ENCODE measurements around the gene CHRNB2.

Gene CHRNB2

GRCh38 chr1:154553056-154554030 lies 14.2 kb upstream of the CHRNB2 start:
- DNase-seq (ENCODE audit: low read depth, low spot score): no peak

DNA sequence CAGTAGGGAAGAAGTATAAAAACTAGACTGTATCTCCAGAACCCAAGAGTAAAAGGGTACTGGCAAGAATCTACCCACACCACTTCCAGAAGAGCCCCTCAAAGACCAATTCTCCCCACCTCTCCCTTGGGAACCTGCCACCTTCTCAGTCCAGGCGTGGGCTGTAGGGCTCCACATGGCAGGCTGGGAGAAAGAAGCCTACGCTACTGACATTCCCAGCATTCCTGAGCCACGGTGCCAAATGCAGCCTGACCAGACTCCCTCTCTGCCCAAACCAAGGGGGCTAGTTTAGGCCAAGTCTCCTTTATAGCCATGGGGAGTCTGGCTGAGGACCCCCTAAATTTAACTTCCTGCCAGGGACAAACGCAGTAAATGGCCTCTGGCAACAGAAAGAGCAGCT lies 11.2 kb upstream of the CHRNB2 start:
- no peak for DNase-seq (ENCODE audit: low read depth, low spot score)

GRCh38 chr1:154557248-154557938 lies 10.2 kb upstream of the CHRNB2 start:
- no peak for DNase-seq (ENCODE audit: low read depth, low spot score)

DNA sequence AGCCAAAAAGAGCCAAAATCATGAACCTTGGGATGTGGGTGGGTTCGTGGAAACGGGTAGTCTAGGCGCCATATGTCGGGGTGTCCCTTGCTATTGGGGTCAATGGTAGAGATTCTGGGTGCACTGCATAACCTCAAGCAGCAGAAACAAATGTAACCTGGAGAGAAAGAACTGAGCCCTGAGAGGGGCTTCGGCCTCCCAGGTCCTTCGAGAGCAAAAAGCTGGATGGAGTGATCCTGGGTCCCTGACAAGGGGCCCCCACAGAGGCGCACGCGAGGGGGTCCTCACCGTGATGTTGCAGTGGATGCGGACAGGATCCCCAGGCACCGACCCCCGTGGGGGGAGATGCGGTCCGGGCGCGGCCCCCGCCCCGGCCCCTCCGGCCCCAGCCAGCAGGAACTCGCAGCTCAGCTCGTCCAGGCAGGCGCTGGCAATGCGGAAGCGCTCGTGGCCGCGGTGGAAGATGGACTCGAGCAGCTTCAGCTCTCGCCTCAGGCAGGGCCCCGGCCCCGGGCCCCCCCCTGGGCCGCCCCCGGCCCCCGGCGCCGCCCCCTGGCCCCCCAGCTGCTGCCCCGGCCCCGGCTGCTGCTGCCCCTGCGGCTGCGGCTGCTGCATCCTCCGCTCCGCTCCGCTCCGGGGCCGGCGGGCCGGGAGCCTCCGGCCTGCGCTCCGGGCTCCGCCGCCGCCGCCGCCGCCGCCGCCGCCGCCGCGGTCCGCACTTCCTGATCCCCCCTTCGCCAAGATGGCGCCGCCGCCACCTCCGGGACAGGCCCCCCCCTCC lies 9.4 kb upstream of the CHRNB2 start, which contains the start of gene UBE2Q1:
Gene UBE2Q1, minus strand, starts transcription at position 724 of the 781 bp plus-strand sequence. Its CDS starts 109 bp downstream, at position 615.
- DNase-seq (ENCODE audit: low read depth, low spot score): no peak

DNA sequence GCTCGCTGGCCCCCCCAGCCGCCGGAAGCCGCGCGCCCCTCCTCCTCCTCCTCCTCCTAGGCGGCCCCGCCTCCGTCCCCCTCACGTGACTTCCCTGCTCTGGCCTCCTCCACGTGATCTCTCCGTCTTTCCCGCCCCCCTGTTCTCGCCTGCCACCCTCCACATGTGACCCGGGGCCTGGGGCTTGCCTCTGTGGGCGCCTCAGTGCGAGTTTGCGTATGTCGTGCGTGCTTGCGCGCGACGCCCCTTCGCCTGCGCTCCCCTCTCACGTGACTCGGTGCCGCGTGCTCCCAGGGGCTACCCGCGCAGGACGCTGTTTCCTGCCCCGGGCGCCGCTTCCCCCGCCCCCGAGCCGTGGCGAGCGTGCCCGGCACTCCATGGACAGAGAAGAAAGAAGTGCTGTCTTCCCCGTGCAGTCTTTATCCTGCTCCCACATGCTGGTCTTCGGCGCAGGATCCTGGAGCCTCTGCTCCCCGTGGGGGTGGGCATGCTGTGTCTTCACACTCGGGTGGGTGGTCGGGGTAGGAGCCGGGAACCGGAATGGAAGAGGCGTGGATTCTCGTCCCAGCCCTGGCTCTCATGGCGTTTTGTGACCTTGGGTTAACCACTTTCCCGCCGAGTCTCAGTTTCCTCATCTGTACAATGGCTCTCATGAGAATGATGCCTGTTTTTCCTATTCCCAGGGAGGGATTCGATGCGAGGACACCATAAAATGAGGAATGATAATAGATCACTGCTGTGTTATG lies 8.7 kb upstream of the CHRNB2 start:
- DNase-seq (ENCODE audit: low read depth, low spot score): peak; percentile 84

GRCh38 chr1:154559466-154560044 lies 8.0 kb upstream of the CHRNB2 start:
- DNase-seq (ENCODE audit: low read depth, low spot score): peak; percentile 86

DNA sequence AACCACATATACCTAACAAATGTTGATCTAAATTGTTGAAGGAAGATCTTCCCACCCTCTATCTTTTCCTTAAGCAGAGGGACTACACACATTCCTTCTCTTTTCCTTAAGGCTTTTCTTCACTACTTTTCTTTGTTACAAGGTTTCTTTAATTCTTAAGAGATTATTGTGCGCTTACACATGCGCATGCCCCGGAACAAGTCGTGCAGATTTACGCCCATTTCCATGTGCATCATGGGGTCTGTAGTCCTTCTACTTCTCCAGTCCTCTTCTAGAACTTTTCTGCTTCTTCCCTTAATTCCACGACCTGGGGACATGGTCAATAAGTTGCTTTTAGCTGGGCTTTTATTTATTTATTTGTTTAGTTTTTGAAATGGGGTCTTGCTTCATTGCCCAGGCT lies 1.7 kb upstream of the CHRNB2 start:
- no peak for DNase-seq (ENCODE audit: low read depth, low spot score)

DNA sequence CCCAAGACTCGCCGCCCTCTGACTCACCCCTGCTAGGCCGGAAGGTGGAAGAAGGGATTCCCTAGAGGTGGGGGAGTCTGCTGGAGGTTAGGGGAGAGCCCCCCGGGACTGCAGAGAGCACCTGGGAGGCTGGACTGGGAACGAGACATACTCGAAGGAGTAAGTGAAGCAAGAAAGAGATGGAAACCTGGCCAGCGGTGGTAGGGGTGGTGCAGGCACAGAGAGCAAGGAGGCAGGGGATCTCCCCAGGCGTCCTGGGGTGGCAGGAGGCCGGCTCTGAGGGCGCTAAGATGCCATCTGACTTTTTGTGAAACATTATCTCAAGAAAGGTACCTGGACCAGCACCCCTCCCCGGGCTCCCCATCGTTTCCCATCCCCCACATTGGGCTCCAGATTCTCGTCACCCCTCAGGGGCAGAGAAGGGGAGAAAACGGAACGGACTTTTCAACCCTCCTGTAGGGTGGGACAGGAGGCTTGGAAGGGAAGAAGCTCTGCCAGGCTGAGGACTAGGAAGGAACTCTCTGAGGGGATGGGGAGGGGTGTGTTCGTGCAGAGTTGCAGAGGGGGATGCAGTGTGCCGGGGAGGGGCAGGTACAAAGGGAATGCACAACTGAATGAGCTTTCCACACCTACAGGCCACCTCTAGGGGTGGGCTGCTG lies 708 bp downstream of the CHRNB2 start:
- DNase-seq (ENCODE audit: low read depth, low spot score): no peak

DNA sequence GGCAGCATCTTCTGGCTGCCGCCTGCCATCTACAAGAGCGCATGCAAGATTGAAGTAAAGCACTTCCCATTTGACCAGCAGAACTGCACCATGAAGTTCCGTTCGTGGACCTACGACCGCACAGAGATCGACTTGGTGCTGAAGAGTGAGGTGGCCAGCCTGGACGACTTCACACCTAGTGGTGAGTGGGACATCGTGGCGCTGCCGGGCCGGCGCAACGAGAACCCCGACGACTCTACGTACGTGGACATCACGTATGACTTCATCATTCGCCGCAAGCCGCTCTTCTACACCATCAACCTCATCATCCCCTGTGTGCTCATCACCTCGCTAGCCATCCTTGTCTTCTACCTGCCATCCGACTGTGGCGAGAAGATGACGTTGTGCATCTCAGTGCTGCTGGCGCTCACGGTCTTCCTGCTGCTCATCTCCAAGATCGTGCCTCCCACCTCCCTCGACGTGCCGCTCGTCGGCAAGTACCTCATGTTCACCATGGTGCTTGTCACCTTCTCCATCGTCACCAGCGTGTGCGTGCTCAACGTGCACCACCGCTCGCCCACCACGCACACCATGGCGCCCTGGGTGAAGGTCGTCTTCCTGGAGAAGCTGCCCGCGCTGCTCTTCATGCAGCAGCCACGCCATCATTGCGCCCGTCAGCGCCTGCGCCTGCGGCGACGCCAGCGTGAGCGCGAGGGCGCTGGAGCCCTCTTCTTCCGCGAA lies 3.8 kb downstream of the CHRNB2 start:
- no peak for DNase-seq (ENCODE audit: low read depth, low spot score)

DNA sequence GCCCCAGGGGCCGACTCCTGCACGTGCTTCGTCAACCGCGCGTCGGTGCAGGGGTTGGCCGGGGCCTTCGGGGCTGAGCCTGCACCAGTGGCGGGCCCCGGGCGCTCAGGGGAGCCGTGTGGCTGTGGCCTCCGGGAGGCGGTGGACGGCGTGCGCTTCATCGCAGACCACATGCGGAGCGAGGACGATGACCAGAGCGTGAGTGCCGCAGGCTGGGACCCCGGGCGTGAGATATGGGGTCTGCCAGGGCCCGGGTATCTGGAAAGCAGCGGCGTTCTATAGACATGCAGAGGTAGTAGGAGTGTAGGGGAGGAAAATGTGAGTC lies 4.3 kb downstream of the CHRNB2 start:
- no peak for DNase-seq (ENCODE audit: low read depth, low spot score)

DNA sequence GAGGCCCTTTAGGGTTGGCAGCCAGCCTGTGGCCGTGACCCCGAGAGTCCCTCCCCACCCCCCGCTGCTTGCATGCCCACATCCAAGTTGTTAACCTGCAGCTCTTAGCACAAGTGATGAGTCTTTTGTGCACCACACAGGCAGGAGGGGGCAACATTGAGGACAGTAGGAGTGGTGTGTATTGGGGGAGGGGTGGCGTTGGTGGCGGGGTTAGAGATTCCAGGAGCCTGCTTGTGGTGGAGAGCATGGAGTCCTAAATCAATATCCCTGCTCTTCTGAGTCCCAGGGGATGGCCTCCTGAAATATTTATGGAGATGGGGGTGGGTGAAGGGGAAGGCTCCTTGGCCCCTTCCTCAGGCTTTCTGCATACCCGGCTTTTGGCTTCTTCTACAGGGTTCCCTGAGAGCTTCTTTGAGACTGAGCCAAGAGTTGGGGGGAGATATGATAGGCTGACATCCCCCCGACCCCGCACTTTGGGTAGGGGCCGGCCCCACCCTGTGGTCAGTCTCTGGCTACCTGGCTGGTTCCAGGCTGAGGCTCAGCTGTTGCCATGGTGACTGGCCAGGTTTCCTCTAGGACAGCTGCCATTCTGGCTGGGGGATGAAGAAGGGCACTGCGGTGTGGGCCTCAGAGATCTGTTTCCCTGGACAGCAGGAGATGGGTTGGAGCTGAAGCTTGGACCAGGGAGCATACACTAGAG lies 5.0 kb downstream of the CHRNB2 start:
- no peak for DNase-seq (ENCODE audit: low read depth, low spot score)

DNA sequence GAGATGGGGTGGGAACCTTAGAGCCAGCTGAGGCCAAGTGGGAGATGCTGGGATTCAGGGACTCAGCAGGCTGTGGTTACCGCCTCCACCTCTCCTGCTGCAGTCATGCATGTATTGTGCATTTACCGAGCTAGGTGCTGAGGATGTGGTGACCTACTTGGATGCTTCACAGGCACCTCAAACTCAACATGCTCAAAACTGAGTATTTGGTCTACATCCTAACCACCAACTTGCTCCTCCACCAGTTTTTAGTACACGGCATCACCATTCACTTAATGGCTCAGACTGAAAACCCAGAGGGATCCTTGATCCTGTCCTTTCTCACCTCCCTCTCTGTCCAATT lies 5.6 kb downstream of the CHRNB2 start:
- DNase-seq (ENCODE audit: low read depth, low spot score): no peak

DNA sequence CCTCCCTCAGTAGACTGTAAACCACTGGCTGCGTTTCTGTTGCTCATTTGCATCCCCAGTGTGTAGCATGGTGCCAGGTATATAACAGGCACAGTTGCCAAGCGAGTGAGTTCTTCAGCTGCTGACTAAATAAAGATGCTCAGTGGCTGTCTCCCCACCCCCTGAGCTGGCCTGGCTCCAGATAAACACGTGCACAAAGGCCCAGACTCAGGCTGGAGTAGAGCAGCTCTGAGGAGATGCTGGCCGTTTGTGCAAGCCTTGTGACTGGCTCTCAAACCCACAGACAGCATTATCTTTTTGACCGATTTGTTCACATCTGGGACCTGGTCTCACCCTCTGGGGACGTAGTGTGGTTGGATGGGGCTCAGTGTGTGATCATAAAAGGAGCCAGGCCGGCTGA lies 7.1 kb downstream of the CHRNB2 start:
- no peak for DNase-seq (ENCODE audit: low read depth, low spot score)

- no peak for DNase-seq (ENCODE audit: low read depth, low spot score)
Observed at GRCh38 chr1:154575147-154575927, 7.8 kb downstream of the CHRNB2 start.

DNA sequence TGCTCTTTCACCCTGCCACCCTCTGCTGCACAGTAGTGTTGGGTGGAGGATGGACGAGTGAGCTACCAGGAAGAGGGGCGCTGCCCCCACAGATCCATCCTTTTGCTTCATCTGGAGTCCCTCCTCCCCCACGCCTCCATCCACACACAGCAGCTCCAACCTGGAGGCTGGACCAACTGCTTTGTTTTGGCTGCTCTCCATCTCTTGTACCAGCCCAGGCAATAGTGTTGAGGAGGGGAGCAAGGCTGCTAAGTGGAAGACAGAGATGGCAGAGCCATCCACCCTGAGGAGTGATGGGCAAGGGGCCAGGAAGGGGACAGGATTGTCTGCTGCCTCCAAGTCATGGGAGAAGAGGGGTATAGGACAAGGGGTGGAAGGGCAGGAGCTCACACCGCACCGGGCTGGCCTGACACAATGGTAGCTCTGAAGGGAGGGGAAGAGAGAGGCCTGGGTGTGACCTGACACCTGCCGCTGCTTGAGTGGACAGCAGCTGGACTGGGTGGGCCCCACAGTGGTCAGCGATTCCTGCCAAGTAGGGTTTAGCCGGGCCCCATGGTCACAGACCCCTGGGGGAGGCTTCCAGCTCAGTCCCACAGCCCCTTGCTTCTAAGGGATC lies 8.5 kb downstream of the CHRNB2 start:
- DNase-seq (ENCODE audit: low read depth, low spot score): no peak

DNA sequence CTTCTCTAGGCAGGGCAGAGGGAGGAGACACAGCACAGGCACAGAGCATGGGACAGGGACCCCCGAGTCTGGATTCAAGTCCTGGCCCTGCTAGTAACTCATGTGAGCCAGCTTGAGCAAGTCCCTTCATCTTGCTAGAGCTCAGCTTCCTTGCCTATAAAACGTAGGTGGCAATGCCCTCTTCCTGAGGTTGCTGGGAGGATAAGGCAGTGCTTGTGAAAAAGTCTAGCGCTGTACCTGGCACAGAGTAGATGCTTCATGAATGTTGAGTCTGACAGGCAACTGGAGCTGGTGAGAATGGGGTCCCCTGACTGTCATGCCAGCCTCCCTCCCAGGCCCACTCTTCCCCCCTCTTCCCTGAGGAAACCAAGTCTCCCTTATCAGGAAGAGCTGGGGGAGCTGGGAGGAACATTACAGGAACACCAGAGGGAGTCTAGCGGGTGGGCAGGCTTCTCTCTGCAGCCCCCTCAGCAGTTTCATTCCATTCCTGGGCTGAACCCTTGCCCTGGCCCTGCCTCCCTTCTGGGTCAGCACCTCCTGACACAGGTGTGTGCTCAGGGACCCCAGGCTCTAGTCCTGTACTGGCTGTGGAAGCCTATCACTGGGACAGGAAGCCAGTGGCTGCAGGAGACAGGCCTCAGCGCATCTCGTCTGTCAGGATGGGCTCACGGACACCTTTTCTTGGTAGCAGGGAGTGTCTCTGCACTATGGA lies 9.9 kb downstream of the CHRNB2 start:
- DNase-seq (ENCODE audit: low read depth, low spot score): no peak

DNA sequence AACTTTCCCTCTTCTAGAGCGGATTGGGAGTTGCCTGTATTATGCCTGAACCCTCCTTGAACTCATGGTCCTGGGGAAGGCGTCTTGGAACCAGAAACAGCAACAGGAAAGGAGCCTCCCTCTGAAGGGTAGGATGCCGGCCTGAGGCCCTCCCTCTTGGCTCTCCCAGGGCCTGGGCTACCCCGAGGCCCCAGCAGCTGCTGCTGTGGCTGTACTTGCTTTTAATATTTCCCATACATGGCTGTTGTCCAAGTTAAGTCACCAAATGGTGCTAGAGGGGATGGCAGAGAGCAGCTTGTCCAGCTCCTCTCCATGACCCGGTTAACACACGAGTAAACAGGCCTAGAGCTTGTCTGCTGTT lies 10.5 kb downstream of the CHRNB2 start:
- no peak for DNase-seq (ENCODE audit: low read depth, low spot score)

DNA sequence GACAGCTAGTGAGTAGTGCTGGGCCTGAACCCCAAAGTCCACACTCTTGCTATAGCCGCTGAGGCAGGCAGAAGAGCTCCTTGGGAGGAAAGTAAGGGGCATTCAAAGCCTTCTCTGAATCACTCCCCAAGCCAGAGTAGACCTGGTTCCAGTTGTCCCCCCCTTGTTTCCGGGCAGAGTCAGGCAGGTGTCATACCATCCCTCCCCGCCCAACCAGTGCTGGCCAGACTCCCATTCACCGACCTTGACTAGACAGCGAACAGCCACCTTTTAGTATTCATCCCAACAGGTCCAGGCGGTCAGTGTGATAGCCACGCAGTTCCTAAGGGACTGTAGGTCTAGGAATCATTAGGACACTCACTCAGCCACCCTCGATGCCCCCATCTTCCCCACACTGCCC lies 11.8 kb downstream of the CHRNB2 start:
- DNase-seq (ENCODE audit: low read depth, low spot score): no peak

Data from iPS DF 19.7 (cell line).